Trophoblast cell (in vitro differentiated cells and primary cell): ENCODE results near the gene SUFU.
A peak's percentile ranks its signal among the peaks of the same experiment; 100 is the strongest.

ENCODE experiments used
- DNase-seq, 2 donors: peaks; one replicate each; pipeline ENCODE4 v3.0.0-alpha.2; 2016
- H2AFZ ChIP-seq: 2 replicates; pipeline ENCODE4 v1.6.1; 2013; ENCODE audit warnings: low read length, moderate library complexity, mild to moderate bottlenecking; ENCODE audit not compliant: insufficient read depth, poor library complexity
- H2AK5ac ChIP-seq: 2 replicates; pipeline ENCODE4 v1.6.1; 2013; ENCODE audit warnings: mild to moderate bottlenecking, low read length
- H2BK120ac ChIP-seq: 2 replicates; pipeline ENCODE4 v1.6.1; 2013; ENCODE audit warnings: low read length, mild to moderate bottlenecking, moderate library complexity; ENCODE audit not compliant: insufficient read depth, poor library complexity
- H2BK12ac ChIP-seq: 2 replicates; pipeline ENCODE4 v1.6.1; 2013; ENCODE audit warnings: mild to moderate bottlenecking, low read length, moderate library complexity
- H2BK5ac ChIP-seq: 2 replicates; pipeline ENCODE4 v1.6.1; 2013; ENCODE audit warnings: low read length, low read depth, moderate library complexity, mild to moderate bottlenecking; ENCODE audit not compliant: poor library complexity
- H3K14ac ChIP-seq: 2 replicates; pipeline ENCODE4 v1.6.1; 2013; ENCODE audit warnings: mild to moderate bottlenecking, low read length
- H3K18ac ChIP-seq: 2 replicates; pipeline ENCODE4 v1.6.1; 2013; ENCODE audit warnings: mild to moderate bottlenecking, low read length
- H3K23ac ChIP-seq: 2 replicates; pipeline ENCODE4 v1.6.1; 2013; ENCODE audit warnings: low read length
- H3K27ac ChIP-seq: 2 replicates; pipeline ENCODE4 v1.5.1; 2013; ENCODE audit warnings: low read depth, mild to moderate bottlenecking, inconsistent platforms, low read length, moderate library complexity
- H3K27me3 ChIP-seq: 2 replicates; pipeline ENCODE4 v1.6.1; 2013; ENCODE audit warnings: inconsistent platforms, mild to moderate bottlenecking, low read length, moderate library complexity; ENCODE audit not compliant: insufficient read depth
- H3K36me3 ChIP-seq, 2 experiments: 1 replicate in 1 of 2; 2 replicates in 1 of 2; pipeline ENCODE4 v1.6.1; 2013; ENCODE audit warnings: low read length in 2 of 2, mild to moderate bottlenecking in 2 of 2, moderate library complexity in 1 of 2; ENCODE audit not compliant: insufficient read depth in 2 of 2, control insufficient read depth in 1 of 2
- H3K4ac ChIP-seq: 2 replicates; pipeline ENCODE4 v1.6.1; 2013; ENCODE audit warnings: low read depth, mild to moderate bottlenecking, low read length, moderate library complexity
- H3K4me1 ChIP-seq, 2 experiments: 1 replicate in 1 of 2; 2 replicates in 1 of 2; pipeline ENCODE4 v1.6.1; 2013; ENCODE audit warnings: low read length in 2 of 2, mild to moderate bottlenecking in 2 of 2, moderate library complexity in 1 of 2; ENCODE audit not compliant: insufficient read depth in 2 of 2, control insufficient read depth in 1 of 2
- H3K4me2 ChIP-seq: 2 replicates; pipeline ENCODE4 v1.6.1; 2013; ENCODE audit warnings: inconsistent platforms, mild to moderate bottlenecking, low read length, moderate library complexity
- H3K4me3 ChIP-seq: 2 replicates; pipeline ENCODE4 v1.5.1; 2013; ENCODE audit warnings: mild to moderate bottlenecking, low read depth, low read length, inconsistent platforms
- H3K79me1 ChIP-seq: one replicate; pipeline ENCODE4 v1.6.1; 2013; ENCODE audit warnings: low read length
- H3K79me2 ChIP-seq: 2 replicates; pipeline ENCODE4 v1.6.1; 2013; ENCODE audit warnings: low read length, mild to moderate bottlenecking; ENCODE audit not compliant: control insufficient read depth, insufficient read depth, poor library complexity
- H3K9ac ChIP-seq: 2 replicates; pipeline ENCODE4 v1.6.1; 2013; ENCODE audit warnings: mild to moderate bottlenecking, low read length
- H3K9me3 ChIP-seq: 2 replicates; pipeline ENCODE4 v1.6.1; 2013; ENCODE audit warnings: low read depth, mild to moderate bottlenecking, control low read depth, inconsistent platforms, low read length; ENCODE audit not compliant: insufficient read depth
- H4K12ac ChIP-seq: 2 replicates; pipeline ENCODE4 v1.6.1; 2013; ENCODE audit warnings: low read depth, mild to moderate bottlenecking, low read length, moderate library complexity
- H4K8ac ChIP-seq: 2 replicates; pipeline ENCODE4 v1.6.1; 2013; ENCODE audit warnings: low read depth, mild to moderate bottlenecking, low read length, moderate library complexity
- H4K91ac ChIP-seq: one replicate; pipeline ENCODE4 v1.6.1; 2013; ENCODE audit warnings: low read depth, mild to moderate bottlenecking, low read length, moderate library complexity
- WGBS: extraction: QIAGEN DNeasy Blood & Tissue Kit; methylation state at CpG from one replicate; pipeline ENCODE4 v1.1.7; 2013; ENCODE audit warnings: missing lambda C conversion rate; ENCODE audit not compliant: insufficient read length, insufficient coverage; ENCODE audit errors: extremely low coverage; 5-methylcytosine and 5-hydroxymethylcytosine counted together

The SUFU gene

DNA sequence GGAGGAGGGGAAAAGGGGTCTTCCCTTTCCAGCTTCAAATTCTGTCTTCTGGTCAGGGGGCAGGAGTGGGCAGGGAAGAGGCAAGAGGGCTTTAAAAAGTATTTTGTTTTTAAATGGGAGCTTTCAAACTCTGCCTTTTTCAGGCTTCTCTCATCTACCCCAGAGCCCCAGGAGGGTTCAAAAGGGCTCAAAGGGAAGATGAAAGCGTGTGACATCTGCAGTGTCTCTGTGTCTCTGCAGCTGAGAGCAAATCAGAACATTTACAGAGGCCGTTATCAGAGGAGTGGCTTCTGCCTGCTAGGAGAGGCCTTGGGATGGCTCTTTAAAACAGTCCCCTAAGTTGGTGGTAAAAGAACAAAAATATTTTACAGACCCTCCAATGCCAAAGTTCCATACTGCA is 170.8 kb downstream of the SUFU start:
- Histone ChIP-seq H4K8ac (no peak overlapping the region), H3K4me1 (peaks cover 31 to 42% of the 10 kb centered on the region in 2 experiments), H4K91ac (peak overlapping the region; percentile 29), H2AFZ (no peak overlapping the region), H3K18ac (no peak overlapping the region), H3K4me2 (no peak overlapping the region), H3K79me2 (peaks cover 2% of the 10 kb centered on the region), H3K36me3 (no peaks in the 10 kb centered on the region), H3K4me3 (no peak overlapping the region), H2AK5ac (no peak overlapping the region), H3K79me1 (peaks cover 19% of the 10 kb centered on the region), H3K23ac (no peak overlapping the region), H3K9me3 (no peaks in the 10 kb centered on the region), H3K27ac (peak overlapping the region; percentile 82), H2BK5ac (no peak overlapping the region), H3K9ac (no peak overlapping the region), H4K12ac (no peak overlapping the region), H2BK12ac (no peak overlapping the region), H3K27me3 (no peaks in the 10 kb centered on the region), H3K14ac (no peak overlapping the region), H3K4ac (no peak overlapping the region), H2BK120ac (peak overlapping the region; percentile 37)
- no peak for DNase-seq
- WGBS, result no CpG with 5 or more reads among the region's 2 CpGs

DNA sequence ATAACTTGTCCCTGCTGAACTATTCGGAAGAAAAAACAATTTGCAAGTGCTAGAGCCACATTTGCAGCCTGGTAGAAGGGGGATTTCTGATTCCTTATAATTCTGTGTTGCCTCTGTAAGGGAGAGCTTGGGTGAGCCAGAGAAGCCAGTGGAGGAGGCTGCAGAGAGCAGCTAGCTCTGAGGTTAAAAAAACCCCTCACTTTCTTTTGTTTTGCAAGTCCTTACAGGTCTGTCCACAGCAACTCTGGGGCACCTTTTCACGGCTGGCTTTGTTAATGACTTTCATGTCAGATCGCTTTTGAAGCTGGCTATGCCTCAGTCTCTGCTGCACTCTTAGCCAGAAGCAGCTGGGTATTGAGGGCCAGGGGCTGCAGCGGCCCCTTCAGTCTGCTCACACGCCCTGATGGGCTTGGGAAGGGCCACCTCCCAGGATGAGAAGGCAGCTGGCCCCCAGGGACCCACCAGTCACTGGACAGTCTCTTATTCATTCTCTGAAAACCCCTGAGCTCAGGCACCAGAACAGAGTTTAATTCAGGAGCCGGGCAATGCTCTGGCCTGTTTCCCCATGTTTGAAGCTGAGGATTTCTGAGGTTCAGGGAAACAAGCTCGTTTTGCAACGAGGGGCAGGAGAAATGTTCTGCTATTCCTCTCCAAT is 171.4 kb downstream of the SUFU start:
- WGBS, result no CpG with 5 or more reads among the region's 8 CpGs
- Histone ChIP-seq H2BK120ac (peak overlapping the region; percentile 67), H3K79me2 (peaks cover 2% of the 10 kb centered on the region), H3K4me2 (peak overlapping the region; percentile 48), H3K36me3 (no peaks in the 10 kb centered on the region), H3K27me3 (no peaks in the 10 kb centered on the region), H4K91ac (peak overlapping the region; percentile 82), H2BK12ac (peak overlapping the region; percentile 72), H3K4me3 (no peak overlapping the region), H4K12ac (peak overlapping the region; percentile 8), H3K27ac (peak overlapping the region; percentile 82), H3K14ac (peak overlapping the region; percentile 52), H2BK5ac (peak overlapping the region; percentile 77), H4K8ac (peak overlapping the region; percentile 63), H3K18ac (peak overlapping the region; percentile 84), H3K4me1 (peaks cover 31 to 38% of the 10 kb centered on the region in 2 experiments), H3K79me1 (peaks cover 19% of the 10 kb centered on the region), H3K23ac (no peak overlapping the region), H2AFZ (no peak overlapping the region), H3K9me3 (no peaks in the 10 kb centered on the region), H3K9ac (no peak overlapping the region), H2AK5ac (peak overlapping the region; percentile 69), H3K4ac (no peak overlapping the region)
- no peak for DNase-seq

DNA sequence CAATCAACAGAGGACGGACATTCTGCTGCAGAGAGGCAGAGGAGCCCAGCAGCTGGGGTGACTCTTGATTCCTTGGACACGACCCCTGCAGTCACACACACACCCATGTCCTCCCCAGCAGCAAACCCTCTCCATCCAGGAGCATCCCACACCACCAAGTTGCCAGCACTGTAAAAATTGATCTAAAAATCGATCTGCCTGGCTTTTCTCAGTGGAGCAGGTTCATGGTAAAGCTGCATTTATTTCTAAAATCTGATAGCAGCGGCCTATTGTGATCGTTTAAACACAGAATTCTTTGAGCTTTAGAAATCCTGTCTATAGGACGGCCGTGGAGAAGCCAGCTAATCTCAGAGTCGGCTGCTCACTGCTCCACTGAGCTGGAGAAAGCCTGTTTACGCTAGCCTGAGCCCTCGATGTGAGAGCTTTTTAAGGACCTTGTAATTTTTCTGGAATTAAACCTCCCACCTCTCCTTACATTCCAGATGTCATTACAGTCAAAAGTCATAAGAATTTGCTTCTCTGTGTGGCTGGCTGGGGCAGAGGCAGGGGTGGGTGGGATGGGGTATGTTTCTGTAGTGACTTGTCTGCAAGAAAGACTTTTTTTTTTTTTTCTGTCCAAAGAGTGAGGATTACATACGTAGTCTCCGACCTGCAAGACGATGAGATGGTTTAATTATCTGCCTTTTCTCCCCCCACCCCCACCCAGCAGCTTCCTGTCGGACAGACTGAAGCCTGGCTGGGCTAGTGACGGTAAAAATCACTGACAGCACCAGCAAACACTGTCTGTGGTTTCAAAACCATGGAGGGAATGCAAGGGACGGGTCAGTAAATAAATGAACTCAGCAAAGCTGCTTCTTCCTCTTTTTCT is 172.1 kb downstream of the SUFU start:
- Histone ChIP-seq H3K9ac (no peak overlapping the region), H2BK5ac (peak overlapping the region; percentile 77), H4K12ac (peak overlapping the region; percentile 8), H3K79me1 (peaks cover 19% of the 10 kb centered on the region), H3K9me3 (no peaks in the 10 kb centered on the region), H3K4me1 (peaks cover 31 to 38% of the 10 kb centered on the region in 2 experiments), H3K36me3 (no peaks in the 10 kb centered on the region), H4K8ac (peak overlapping the region; percentile 63), H3K27me3 (no peaks in the 10 kb centered on the region), H3K23ac (no peak overlapping the region), H4K91ac (peak overlapping the region; percentile 82), H3K18ac (peak overlapping the region; percentile 13), H2BK120ac (peak overlapping the region; percentile 67), H2AK5ac (peak overlapping the region; percentile 21), H3K4me2 (peak overlapping the region; percentile 48), H2BK12ac (peak overlapping the region; percentile 72), H3K27ac (peak overlapping the region; percentile 82), H3K4ac (no peak overlapping the region), H2AFZ (no peak overlapping the region), H3K14ac (peak overlapping the region; percentile 52), H3K79me2 (peaks cover 2% of the 10 kb centered on the region), H3K4me3 (no peak overlapping the region)
- no CpG with 5 or more reads among the region's 16 CpGs for WGBS
- DNase-seq, result peak in 1 of 2 donors; percentile 32

DNA sequence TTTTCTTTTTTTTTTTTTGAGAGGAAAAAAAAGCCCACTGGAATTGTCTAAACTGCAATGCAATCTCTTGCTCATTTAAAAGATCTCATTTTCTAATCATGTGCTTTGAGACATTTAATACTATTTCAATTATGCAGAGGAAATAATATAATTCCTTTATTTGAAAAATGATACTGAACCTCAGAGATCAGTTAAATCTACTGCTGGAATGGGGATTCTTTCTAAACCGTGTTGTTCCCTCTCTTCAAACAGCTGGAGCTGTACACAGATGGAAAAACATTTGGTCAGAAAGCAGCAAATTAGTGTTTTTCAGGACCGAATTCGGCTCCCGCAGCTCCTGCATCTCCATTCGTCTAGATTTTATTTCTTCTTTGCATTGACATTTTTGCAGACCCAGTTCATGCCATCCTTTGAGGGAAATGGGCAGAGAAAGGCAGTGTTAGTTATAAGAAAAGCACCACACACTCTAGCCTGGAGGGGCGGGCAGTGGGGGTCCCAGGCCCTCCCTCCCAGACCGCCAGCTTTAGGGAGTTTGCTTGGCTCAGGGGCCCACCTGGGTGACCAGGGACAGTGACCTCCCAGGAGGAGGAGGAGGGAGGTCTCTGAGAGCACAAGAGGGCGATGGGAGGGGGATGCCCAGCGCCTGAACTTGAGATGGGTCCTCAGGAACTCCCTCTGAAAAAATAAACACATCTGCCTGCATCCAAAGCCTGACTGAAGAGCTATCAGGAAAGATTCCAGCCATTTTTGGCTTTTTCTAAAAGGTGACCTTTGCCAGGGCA is 173.0 kb downstream of the SUFU start:
- Histone ChIP-seq H3K9ac (no peak overlapping the region), H4K12ac (peak overlapping the region; percentile 16), H3K79me1 (peaks cover 19% of the 10 kb centered on the region), H3K27ac (peak overlapping the region; percentile 80), H3K79me2 (peaks cover 2% of the 10 kb centered on the region), H3K23ac (no peak overlapping the region), H2AK5ac (peak overlapping the region; percentile 77), H4K91ac (peak overlapping the region; percentile 89), H3K18ac (peak overlapping the region; percentile 49), H3K4me3 (no peak overlapping the region), H2AFZ (no peak overlapping the region), H4K8ac (peak overlapping the region; percentile 26), H3K36me3 (peaks cover 3% of the 10 kb centered on the region in 2 experiments), H3K14ac (peak overlapping the region; percentile 78), H2BK120ac (peak overlapping the region; percentile 85), H3K4me2 (no peak overlapping the region), H3K4me1 (peaks cover 31 to 38% of the 10 kb centered on the region in 2 experiments), H3K9me3 (no peaks in the 10 kb centered on the region), H3K4ac (no peak overlapping the region), H2BK12ac (peak overlapping the region; percentile 97), H2BK5ac (peak overlapping the region; percentile 55), H3K27me3 (no peaks in the 10 kb centered on the region)
- whole genome bisulfite sequencing, result no CpG with 5 or more reads among the region's 9 CpGs
- no peak for DNase-seq
